ENCODE measurements around the gene IRGQ.
"Not testable (repeated sequence)": the region's sequence is repeated elsewhere in the genome, so short reads cannot be mapped to it uniquely, and the experiment has no call there.

Gene IRGQ

DNA sequence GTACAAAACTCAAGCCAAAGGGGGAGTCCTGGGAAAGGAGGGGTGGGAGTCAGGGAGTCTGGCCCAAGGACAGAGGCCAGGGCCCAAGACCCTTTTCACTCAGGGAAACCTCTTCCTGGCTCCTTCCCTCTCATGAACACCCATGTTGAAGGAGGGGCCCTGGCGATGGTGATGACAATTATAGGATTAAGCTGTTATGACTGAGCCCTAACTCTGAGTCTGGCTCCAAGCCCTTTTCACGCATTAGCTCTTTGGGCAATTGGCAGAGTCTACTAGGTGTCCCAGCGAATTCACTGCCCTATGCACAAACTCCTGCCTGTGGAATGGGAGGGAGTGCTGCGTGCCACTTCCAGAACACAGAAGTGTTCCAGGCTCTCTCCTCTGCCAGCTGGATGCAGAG lies 42.3 kb downstream of the IRGQ start:
- DNase-seq (ENCODE audit: low read depth) = no peak
- H3K4me3 ChIP-seq (ENCODE audit: low read depth, low read length) = no peak overlapping the region
- no peak for TF ChIP-seq POLR2A (IDR thresholded peaks at IDR 0.05; ENCODE audit: extremely low read depth, insufficient read length)
- TF ChIP-seq, protein P1, sequence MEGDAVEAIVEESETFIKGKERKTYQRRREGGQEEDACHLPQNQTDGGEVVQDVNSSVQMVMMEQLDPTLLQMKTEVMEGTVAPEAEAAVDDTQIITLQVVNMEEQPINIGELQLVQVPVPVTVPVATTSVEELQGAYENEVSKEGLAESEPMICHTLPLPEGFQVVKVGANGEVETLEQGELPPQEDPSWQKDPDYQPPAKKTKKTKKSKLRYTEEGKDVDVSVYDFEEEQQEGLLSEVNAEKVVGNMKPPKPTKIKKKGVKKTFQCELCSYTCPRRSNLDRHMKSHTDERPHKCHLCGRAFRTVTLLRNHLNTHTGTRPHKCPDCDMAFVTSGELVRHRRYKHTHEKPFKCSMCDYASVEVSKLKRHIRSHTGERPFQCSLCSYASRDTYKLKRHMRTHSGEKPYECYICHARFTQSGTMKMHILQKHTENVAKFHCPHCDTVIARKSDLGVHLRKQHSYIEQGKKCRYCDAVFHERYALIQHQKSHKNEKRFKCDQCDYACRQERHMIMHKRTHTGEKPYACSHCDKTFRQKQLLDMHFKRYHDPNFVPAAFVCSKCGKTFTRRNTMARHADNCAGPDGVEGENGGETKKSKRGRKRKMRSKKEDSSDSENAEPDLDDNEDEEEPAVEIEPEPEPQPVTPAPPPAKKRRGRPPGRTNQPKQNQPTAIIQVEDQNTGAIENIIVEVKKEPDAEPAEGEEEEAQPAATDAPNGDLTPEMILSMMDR (IDR thresholded peaks at IDR 0.05; ENCODE audit: low read depth, low read length) = no peak
- TF ChIP-seq MYC (IDR thresholded peaks at IDR 0.05; ENCODE audit: low read depth, low read length) = no peak
- TF ChIP-seq, protein P2, sequence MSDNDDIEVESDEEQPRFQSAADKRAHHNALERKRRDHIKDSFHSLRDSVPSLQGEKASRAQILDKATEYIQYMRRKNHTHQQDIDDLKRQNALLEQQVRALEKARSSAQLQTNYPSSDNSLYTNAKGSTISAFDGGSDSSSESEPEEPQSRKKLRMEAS (IDR thresholded peaks at IDR 0.05; ENCODE audit: low read depth, low read length) = no peak

DNA sequence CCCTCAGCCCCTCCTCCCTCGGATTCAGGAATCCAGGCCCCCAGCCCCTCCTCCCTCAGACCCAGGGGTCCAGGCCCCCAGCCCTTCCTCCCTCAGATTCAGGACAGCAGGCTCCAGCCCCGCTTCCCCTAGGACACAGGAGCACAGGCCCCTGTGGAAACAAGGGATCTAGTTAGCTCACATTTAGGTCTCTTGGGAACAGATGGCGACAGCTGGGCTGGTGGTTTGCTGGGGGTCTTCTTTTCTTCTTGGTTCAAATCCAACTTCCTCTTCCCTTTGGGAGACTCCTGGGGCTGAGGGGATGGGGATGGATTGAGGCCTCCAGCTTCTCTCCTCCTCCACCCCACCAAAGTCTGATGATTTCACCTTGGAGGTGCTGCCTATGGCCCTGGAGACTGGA lies 43.3 kb downstream of the IRGQ start:
- no peak for TF ChIP-seq MYC (IDR thresholded peaks at IDR 0.05; ENCODE audit: low read depth, low read length)
- TF ChIP-seq, protein P2 (IDR thresholded peaks at IDR 0.05; ENCODE audit: low read depth, low read length) = no peak
- TF ChIP-seq, protein P1 (IDR thresholded peaks at IDR 0.05; ENCODE audit: low read depth, low read length) = no peak
- TF ChIP-seq POLR2A (IDR thresholded peaks at IDR 0.05; ENCODE audit: extremely low read depth, insufficient read length) = no peak
- H3K4me3 ChIP-seq (ENCODE audit: low read depth, low read length) = no peak overlapping the region
- DNase-seq (ENCODE audit: low read depth) = no peak

DNA sequence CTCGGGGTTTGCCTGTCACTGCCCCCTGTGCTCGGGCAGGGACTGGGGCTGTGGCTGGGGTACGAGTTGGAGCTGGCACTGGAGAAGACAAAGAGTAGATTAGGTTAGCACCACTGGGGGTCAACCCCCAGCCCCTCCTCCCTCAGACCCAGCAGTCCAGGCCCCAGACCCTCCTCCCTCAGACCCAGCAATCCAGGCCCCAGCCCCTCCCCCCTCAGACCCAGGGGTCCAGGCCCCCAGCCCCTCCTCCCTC lies 43.8 kb downstream of the IRGQ start:
- no peak overlapping the region for H3K4me3 ChIP-seq (ENCODE audit: low read depth, low read length)
- DNase-seq (ENCODE audit: low read depth) = no peak
- TF ChIP-seq MYC (IDR thresholded peaks at IDR 0.05; ENCODE audit: low read depth, low read length) (no peak), POLR2A (IDR thresholded peaks at IDR 0.05; ENCODE audit: extremely low read depth, insufficient read length) (no peak)
- TF ChIP-seq, protein P1 (IDR thresholded peaks at IDR 0.05; ENCODE audit: low read depth, low read length) = no peak
- TF ChIP-seq, protein P2 (IDR thresholded peaks at IDR 0.05; ENCODE audit: low read depth, low read length) = no peak

DNA sequence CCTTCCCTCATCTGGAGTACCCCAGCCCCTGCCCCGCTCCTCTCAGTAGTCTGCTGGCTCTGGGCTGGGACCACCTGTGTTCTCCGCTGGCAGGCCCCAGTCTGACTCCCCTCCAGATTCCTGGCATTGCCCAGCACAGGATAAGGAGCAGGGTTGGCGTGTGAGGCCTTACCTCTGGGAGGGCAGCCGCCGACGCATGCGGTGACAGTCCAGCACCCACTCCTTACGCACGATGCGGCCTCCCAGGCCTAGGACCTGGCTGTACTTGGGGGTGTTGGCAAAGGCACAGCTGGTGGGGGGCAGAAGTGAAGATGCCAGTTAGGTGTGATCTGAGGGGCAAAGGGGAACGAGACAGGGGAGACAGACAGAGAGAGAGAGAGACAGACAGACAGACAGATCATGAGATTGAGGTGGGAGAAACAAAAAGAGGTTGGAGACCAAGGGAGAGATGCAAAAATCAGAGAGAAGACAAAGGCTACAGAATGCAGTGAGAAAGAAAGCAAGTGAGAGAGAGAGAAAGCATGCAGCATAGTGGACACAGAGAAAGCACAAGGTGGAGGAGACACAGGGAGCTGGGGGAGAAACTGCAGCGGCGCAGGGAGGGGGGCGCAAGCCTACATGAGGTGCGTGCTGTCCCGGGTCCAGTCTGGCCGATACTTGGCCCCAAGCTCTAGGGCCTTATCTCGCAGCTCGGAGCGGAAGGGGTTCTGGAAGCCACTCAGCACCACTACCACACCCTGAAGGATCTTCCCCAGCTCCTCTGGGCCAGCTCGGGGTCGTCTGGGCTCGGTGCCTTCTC lies 44.3 kb downstream of the IRGQ start:
- TF ChIP-seq, protein P1 (IDR thresholded peaks at IDR 0.05; ENCODE audit: low read depth, low read length) = no peak
- TF ChIP-seq MYC (IDR thresholded peaks at IDR 0.05; ENCODE audit: low read depth, low read length) (no peak), POLR2A (IDR thresholded peaks at IDR 0.05; ENCODE audit: extremely low read depth, insufficient read length) (no peak)
- TF ChIP-seq, protein P2 (IDR thresholded peaks at IDR 0.05; ENCODE audit: low read depth, low read length) = no peak
- H3K4me3 ChIP-seq (ENCODE audit: low read depth, low read length) = no peak overlapping the region
- no peak for DNase-seq (ENCODE audit: low read depth)

DNA sequence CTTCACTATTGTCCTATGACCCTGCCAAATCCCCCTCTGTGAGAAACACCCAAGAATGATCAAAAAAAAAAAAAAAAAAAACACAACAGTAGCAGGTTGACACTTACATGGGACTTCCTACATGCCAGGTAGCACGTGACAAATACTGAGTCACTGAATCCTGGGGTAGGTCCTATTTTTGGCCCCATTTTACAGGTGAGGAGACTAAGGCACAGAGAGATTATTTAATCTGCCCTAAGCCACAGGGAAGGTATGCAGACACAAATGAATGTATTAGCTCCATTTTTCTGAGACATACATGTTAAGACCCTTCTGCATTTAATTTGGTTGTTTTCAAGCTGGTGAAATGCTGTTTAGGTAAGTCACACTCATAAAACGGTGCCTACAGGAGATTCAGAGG lies 47.2 kb downstream of the IRGQ start:
- no peak overlapping the region for H3K4me3 ChIP-seq (ENCODE audit: low read depth, low read length)
- no peak for TF ChIP-seq POLR2A (IDR thresholded peaks at IDR 0.05; ENCODE audit: extremely low read depth, insufficient read length)
- TF ChIP-seq, protein P2 (IDR thresholded peaks at IDR 0.05; ENCODE audit: low read depth, low read length) = no peak
- no peak for TF ChIP-seq MYC (IDR thresholded peaks at IDR 0.05; ENCODE audit: low read depth, low read length)
- TF ChIP-seq, protein P1 (IDR thresholded peaks at IDR 0.05; ENCODE audit: low read depth, low read length) = no peak
- no peak for DNase-seq (ENCODE audit: low read depth)

DNA sequence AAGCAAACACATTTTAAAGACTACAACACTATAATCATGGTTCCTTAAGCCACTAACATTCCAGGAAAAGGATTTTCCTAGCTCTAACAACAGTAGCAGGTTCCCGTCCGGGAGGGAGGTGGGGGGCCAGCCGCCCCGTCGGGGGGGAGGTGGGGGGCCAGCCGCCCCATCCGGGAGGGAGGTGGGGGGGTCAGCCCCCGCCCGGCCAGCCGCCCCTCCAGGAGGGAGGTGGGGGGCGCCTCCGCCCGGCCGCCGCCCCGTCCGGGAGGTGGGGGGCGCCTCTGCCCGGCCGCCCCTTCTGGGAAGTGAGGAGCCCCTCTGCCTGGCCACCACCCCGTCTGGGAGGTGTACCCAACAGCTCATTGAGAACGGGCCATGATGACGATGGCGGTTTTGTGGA lies 48.0 kb downstream of the IRGQ start:
- DNase-seq (ENCODE audit: low read depth); H3K4me3 ChIP-seq (ENCODE audit: low read depth, low read length): not testable (repeated sequence)
